GM18508 (cell line): ENCODE measurements around the gene EBF3.

Experiments used
- ATAC-seq: cut with Tn5 transposase; IDR thresholded peaks from one replicate; pipeline ENCODE4 v1.9.1; 2021; ENCODE audit warnings: moderate number of reproducible peaks; ENCODE audit not compliant: insufficient read depth, unreplicated experiment

Gene EBF3, protein sequence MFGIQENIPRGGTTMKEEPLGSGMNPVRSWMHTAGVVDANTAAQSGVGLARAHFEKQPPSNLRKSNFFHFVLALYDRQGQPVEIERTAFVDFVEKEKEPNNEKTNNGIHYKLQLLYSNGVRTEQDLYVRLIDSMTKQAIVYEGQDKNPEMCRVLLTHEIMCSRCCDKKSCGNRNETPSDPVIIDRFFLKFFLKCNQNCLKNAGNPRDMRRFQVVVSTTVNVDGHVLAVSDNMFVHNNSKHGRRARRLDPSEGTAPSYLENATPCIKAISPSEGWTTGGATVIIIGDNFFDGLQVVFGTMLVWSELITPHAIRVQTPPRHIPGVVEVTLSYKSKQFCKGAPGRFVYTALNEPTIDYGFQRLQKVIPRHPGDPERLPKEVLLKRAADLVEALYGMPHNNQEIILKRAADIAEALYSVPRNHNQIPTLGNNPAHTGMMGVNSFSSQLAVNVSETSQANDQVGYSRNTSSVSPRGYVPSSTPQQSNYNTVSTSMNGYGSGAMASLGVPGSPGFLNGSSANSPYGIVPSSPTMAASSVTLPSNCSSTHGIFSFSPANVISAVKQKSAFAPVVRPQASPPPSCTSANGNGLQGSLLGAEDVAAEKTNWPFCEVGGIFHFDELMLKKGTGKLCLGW

DNA sequence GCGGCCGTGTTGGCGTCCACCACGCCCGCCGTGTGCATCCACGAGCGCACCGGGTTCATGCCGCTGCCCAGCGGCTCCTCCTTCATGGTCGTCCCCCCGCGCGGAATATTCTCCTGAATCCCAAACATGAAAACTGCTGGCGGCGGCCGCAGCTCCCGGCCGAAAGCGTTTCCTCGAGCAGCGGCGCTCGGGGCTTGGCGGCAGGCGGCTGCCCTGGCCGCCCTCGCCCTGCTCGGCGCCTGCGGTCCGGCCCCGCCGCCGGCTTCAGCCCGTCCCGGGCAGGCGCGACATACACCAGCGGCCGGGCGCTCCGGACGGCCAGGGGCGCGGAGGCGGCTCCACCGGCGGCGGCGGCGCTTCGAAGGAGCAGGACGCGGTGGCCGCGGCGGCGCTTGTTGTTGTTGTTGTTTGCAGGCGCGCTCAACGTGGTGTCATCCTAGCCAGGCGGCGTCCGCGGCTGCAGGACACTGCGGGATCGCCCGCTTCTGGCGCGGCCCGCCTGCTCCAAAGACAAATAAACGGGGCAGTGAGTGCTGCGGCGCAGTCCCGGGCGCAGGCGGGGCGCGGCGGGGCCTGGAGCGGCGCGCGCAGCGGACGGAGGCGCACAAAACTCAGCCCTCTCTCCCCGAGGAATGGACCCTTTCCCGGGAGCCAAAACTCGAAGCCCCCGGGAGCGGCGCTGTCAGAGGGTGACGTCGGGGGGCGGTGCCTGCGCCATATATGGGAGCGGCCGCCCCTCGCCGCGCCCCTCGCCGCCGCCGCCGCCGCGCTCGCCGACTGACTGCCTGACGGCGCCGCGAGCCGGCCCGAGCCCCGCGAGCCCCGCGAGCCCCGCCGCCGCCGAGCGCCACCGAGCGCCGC is at the start of gene EBF3:
Gene EBF3 (minus strand): TSS at position 634 of the 861 bp plus-strand sequence. CDS start 506 bp downstream, at position 128.
- ATAC-seq, result no peak

DNA sequence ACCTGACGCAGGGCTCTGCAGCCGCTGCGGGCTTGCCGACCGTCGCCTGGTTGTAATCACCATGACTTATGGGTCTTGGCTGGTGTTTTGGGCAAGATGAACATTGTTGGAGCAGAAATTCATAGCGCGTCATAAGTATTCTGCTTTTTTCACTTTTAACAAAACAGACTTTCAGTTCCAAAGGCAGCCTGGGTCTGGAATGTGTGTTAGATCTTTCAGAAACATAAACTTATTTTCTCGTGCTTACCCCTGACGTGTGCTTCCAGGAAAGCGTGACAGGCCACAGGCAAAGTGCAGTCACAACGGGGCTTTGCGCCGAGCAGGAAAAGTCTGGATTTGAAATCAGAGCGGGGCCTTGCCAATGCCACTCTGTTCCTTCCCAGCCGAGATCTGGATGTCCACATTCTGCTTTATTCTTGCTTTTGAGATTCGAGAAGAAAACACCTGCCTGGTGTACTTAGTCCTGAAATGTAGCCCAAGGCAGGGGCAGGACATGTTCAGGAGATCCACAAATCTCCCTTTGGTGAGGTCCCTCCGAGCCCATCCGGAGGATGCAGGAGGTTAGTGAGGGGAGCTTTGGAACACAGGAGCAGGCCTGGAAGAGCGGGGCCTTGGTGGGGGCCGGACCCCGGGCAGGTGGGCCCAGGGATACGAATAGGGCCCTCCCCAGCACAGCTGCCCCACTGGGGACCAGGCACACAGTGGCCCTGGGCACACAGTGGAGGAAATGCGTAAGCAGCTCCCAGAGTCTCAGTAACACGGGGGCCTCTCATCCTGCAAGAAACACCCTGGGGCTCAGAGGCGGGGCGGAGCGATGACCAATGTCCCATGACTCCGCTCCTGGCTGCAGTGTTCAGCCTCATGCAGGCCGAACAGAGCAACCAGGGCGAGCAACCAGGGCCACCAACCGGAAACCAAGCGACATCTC is 49.5 kb upstream of the EBF3 start:
- no peak for ATAC-seq

GRCh38 chr10:130012129-130012528 is 48.1 kb upstream of the EBF3 start:
- ATAC-seq, result no peak

- no peak for ATAC-seq
Measured at GRCh38 chr10:130010653-130011052, 46.6 kb upstream of the EBF3 start.

DNA sequence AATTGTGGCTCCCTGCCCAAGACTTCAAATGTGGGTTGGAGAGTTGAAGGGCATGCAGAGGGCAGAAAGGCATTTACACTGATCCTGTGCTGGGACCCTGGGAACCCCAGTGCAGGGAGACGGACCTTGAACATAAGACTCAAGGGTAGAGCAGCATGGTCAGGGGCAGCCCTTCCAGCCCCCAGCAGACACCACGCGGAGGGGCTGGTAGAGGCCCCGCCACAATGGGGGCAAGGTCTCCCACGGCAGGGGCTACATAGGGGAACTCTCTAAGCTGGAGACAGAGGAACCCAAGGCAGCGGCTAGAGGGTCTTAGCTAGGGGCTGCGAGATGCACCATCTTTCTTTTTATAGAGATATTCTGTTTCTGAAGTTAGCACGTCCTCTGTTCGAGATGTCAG is 45.2 kb upstream of the EBF3 start:
- ATAC-seq, result no peak

- ATAC-seq, result no peak
Measured at GRCh38 chr10:130003787-130004613, 39.9 kb upstream of the EBF3 start.

DNA sequence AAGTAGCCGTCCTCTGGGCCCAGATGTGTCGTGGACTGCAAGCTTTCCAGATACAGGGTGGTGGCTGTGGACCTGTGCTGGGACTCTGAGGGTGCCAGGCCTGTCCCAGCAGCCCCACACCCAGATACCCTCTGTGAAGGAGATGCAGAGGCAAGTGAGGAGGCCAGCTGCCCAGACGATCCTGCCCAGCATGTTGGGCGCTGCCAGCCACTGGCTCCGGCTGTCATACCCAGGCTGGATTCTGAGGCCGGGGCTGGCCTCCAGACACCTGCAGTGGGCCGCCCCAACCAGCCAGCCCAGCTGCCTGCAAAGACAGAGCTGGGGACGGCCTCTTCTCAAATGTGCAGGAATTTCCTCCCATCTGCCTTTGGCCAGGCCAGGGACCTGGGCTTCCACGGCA is 39.1 kb upstream of the EBF3 start:
- ATAC-seq, result no peak

GRCh38 chr10:130002606-130003005 is 38.5 kb upstream of the EBF3 start:
- ATAC-seq, result no peak

GRCh38 chr10:130000918-130001317 is 36.8 kb upstream of the EBF3 start:
- no peak for ATAC-seq

- ATAC-seq, result no peak
Measured at GRCh38 chr10:129999140-129999539, 35.1 kb upstream of the EBF3 start.

GRCh38 chr10:129993621-129994020 is 29.5 kb upstream of the EBF3 start:
- no peak for ATAC-seq

DNA sequence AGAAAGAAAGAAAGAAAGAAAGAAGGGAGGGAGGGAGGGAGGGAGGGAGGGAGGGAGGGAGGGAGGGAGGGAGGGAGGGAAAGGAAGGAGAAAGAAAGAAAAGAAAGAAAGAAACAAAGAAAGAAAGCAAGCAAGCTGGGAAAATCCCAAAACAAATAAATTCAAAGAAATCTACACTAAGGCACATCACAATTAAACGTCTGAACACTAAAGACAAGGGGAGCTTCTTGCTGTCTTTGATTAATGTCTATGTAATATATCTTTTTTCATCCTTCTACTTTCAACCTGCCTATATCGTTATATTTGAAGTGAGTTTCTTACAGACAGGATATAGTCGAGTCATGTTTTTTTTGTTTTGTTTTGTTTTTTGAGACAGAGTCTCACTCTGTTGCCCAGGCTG is 28.3 kb upstream of the EBF3 start:
- no peak for ATAC-seq

DNA sequence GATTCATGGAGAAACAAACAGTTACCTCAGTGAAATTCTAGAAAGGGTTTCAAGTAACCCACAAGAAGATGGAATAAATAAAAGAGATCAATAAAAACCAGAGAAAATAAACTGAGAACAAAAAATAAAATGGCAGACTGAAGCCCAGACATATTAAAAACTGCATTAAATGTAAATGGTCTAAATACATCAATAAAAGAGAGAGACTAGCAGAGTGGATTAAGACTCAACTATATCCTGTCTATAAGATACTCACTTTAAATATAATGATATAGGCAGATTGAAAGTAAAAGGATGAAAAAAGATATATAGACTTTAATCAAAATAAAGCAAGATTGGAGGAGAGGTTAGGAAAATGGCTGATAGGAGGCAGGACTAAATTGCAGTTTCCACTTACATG is 18.8 kb upstream of the EBF3 start:
- no peak for ATAC-seq

- ATAC-seq, result no peak
Measured at GRCh38 chr10:129978980-129979379, 14.9 kb upstream of the EBF3 start.

DNA sequence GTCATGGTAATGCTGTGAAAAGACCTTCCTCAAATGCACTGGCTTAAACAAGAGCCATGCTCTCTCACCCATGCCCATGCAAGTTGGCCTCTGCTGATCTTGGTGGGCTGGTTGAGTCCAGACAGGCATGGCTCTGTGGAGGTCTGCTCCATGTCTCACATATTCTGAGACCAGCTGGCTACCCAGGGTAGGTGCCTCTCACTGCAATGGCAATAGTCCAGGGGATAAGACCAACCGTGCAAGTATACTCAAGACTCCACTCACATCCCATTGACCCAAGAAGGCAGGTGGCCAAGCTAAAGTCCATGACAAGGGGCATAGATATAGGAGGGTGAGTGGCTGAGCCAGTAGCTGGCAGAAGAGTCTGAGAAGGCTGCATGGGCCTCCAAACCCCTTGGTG is 14.2 kb upstream of the EBF3 start:
- ATAC-seq, result no peak

DNA sequence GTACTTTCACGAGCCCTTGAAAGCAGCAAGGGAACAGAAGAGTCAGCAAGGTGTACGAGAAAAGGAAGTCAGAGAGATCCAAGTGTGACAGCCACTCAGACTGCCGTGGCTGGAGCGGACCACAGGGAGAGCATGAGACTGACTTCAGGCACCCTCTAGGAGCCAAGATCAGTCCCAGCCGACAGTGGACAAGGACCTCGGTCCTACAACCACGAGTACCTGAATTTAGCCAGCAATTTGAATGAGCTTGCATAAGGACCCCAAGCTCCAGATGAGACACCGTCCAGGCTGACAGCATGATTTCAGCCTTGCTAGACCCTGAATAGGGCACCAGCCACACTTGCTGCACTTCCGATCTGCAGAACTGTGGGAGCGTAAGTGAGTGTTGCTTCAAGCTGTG is 13.7 kb upstream of the EBF3 start:
- ATAC-seq, result no peak

DNA sequence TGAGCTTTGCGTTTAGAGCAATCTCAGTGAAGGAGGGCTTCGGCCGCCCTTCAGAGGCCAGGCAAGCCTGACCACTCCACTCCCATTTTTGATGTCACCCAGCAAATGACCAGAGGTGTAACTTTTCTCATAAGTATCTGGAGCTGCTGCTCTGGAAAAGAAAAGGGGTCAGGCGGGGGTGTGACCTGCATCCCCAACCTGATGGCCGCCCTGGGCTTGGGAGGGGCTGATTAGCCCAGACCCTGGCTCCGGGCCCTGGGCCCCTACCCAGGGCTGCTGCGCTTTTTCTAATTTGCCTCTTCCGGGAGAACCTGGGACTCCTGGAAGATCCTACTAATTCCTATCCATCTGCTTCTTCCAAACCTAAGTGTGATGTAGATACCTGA is 9.6 kb upstream of the EBF3 start:
- no peak for ATAC-seq

- no peak for ATAC-seq
Measured at GRCh38 chr10:129972966-129973673, 9.0 kb upstream of the EBF3 start.
